Stimulated activated CD8-positive, alpha-beta memory T cell treated with anti-CD3 and anti-CD28 coated beads, Interleukin-12 subunit alpha, Interleukin-12 subunit beta, amount 100 ng/mL, for 1 hour (primary cell): ENCODE data around the gene RBMX.
"Not testable (repeated sequence)": the region's sequence is repeated elsewhere in the genome, so short reads cannot be mapped to it uniquely, and the experiment has no call there.

Source experiments
- DNase-seq: peaks from one replicate; pipeline ENCODE4 v3.0.0-alpha.2; 2020; ENCODE audit warnings: low read depth

RBMX gene

DNA sequence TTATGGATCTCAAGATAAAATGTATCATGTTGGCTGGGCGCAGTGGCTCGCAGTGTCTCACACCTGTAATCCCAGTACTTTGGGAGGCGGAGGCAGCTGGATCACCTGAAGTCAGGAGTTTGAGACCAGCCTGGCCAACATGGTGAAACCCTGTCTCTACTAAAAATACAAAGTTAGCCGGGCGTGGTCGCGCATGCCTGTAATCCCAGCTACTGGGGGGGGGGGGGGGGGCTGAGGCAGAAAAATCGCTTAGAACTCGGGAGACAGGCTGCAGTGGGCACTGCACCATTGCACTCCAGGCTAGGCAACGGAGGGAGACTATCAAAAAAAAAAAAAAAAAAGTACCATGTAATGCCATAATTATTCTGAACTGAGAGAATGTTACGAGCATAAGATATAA lies 2.1 kb downstream of the RBMX start:
- DNase-seq = no peak

DNA sequence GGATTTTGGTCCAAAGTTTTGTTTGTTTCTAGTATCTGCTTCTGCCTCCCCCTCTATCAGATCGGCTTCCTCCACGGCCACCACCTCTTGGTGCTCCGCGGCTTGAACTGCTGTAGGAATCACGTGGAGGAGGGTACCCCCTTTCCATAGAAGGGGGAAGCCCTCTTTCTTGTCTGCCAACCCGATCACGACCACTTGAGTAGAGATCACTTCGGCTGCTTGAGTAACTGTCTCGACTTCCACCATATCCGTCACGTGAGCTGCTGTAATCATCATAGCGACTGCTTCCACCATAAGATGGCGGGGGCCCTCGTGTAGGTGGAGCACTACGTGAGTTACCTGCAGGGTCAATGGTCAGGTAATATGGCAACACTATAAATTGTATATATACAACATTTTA lies 6.4 kb downstream of the RBMX start:
- not testable (repeated sequence) for DNase-seq

DNA sequence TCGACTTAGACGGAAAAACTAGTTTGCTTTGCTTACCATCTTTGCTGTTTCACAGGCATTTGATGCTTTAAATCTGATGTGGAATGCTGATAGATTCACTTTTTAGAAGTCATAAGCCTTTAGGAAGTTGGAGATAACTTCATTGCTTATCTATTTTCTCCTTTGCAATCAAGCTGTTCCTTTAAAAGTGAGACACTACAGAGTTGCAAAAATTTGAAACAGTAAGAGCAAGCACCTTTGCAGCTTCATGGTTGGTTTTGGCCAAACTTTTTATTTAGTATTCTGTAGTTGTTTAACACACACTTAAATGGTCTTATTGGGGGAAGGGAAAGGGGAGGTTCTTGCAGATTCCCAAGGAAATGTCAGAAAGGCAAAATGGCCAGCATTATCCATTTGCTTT lies 7.3 kb downstream of the RBMX start:
- DNase-seq = not testable (repeated sequence)

DNA sequence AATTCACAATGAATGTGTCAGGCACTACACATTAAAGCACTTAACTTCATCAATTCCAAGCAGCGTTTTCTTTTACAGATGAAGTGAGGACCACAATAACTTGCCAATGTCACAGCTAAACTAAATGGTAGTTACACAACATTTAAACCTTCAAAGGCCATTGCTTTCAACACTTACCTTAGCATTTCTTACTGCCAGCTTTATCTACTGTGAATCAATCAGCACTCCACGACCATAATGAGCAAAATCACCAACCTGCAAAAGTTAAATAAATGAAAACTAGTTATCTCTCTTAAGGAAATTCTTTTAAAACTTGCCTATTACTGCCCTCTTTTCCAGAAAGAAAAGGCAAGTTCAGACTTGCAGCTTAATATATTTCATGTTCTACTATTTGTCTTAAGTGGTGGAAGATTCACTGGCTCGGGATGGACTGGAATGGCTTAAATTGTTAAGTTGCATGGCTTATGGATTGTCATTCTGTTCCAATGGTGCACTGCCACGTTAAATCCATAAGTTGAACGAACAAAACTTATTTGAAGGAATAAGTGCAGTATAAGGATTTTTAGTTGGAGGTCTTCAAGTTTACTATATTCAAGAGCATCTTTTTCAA lies 8.3 kb downstream of the RBMX start:
- DNase-seq = no peak

- DNase-seq = no peak
Observed at GRCh38 chrX:136870064-136870463, 10.5 kb downstream of the RBMX start.

GRCh38 chrX:136868283-136869055 lies 12.1 kb downstream of the RBMX start:
- DNase-seq = no peak

DNA sequence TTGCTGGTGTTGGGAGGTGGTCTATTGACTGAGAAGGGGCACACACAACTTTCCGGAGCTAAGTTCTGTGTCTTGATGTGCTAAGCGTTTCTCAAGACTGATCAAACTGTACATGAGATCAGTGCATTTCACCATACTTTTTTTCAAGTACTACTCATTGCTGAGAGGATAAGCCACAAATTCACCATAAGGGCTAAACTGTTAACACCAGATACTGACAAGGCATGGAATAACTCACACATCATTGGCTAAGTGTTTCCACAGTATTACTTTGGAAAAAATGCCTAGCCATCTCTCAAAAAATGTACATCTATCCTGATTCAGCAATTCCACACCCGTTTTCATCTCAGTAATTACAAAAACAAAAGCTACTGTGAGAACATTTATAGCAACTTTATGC lies 13.0 kb downstream of the RBMX start:
- DNase-seq = no peak

DNA sequence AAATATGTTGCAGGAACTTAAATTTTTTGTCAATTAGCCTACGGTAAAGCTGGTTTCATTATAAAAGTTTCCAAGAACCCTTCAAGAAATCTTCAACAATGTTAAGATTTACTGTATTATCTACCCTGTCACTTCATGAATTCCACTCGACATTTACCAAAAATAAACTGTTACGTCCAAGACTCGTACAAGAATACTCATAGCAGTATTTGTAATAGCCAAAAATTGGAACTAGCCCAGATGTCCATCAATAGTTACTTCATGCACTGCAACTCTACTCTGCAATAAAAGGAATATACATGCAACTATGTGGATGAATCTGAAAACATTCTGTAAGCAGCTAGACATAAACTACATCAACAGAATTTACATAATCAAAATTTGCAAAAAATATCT lies 13.4 kb downstream of the RBMX start:
- DNase-seq = no peak

GRCh38 chrX:136866337-136867095 lies 14.0 kb downstream of the RBMX start:
- no peak for DNase-seq

GRCh38 chrX:136865270-136866158 lies 15.0 kb downstream of the RBMX start:
- DNase-seq = no peak

GRCh38 chrX:136863826-136864225 lies 16.7 kb downstream of the RBMX start:
- DNase-seq = no peak

DNA sequence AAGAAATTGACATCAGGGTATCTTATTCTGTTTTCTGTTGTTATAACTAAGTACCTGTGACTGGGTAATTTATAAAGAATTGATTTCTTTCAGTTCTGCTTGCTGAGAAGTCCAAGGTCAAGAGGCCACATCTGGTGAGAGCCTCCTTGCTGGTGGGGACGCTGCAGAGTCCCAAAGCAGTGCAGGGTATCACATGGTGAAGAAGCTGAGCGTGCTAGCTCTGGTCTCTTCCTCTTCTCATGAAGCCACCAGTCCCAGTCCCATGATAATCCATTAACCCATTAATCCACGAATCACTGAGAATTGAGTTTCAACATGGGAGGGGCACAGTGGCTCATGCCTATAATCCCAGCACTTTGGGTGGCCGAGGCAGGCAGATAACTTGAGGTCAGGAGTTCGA lies 18.0 kb downstream of the RBMX start:
- DNase-seq = no peak

DNA sequence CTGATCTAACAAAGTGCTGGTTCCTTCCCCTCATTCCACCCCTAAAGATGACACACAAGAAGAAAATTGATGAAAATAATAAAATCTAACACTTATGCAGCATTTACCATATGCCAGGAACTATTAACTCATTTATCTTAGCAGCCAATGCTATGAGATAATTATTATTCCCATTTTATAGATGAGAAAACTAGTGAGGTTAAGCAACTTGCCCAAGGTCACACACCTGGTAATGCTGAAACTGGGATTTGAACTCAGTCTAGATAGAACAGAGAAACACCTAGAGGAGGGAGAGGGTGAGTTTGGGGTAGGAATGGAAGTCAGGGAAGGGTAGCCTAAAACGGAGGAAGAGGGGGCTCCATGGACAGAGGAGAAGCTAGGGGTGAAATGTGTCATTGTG lies 18.6 kb downstream of the RBMX start:
- DNase-seq = no peak

DNA sequence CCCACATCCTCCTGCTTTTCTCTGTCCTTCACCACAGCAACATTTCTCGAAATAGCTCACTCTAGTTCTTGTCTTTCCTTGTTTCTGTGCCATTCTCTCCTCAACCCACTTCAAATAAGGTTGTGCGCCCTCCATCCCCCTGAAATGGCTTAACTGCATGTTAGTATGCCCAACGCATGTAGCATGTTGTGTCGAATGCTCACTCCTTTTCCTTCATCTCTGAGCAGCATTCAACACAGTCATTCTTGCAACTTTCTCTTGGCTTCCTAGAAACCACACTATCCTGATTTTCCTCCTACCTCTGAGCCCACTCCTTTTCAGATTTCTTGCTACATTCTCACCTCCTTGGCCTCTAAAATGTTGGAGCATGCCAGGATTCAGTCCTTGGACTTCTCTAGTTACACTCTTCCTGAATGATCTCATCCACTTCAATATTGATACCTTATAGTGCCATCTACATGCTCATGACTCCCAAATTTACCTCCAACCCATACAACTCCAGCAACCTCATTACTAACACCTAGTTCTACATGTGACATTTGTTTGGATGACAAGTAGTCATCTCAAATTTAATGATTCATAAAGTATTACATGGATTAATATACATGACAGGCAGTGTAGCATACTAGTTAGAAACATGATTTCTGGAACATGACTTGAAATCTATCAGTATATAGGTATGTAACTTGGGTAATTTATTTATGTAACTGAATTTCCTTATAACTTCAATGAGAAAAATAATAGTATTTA lies 22.3 kb downstream of the RBMX start:
- DNase-seq = no peak

DNA sequence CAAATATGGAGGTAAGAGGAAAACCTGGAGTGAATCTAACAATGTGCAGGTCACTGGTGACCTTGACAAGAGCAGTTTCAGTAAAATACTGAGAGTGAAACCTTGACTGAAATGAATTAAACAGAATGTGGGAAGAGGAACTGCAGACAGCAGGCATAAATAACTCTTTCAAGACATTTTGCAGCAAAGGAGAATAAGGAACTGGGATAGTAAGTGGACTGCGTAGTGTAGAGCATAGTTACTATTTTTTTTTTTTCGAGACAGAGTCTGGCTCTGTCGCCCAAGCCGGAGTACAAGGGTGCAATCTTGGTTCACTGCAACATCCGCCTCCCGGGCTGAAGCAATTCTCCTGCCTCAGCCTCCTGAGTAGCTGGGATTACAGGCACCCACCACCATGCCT lies 24.0 kb downstream of the RBMX start:
- no peak for DNase-seq

- DNase-seq = no peak
Observed at GRCh38 chrX:136856050-136856449, 24.5 kb downstream of the RBMX start.

- no peak for DNase-seq
Observed at GRCh38 chrX:136851526-136851925, 29.0 kb downstream of the RBMX start.

GRCh38 chrX:136850441-136851175 lies 29.9 kb downstream of the RBMX start:
- DNase-seq = no peak

GRCh38 chrX:136849395-136849794 lies 31.1 kb downstream of the RBMX start:
- no peak for DNase-seq

- no peak for DNase-seq
Observed at GRCh38 chrX:136847874-136848273, 32.7 kb downstream of the RBMX start.

- DNase-seq = no peak
Observed at GRCh38 chrX:136839196-136839595, 41.3 kb downstream of the RBMX start.
